ENCODE measurements around the gene ZC3H12C. TPM values are rescaled to one million over a fixed set of nuclear protein-coding genes. Genes with fewer than 3 reads are reported as not detected.

The ZC3H12C gene
- total and polyA plus RNA-seq, 10 of the 15 experiments (the other 5 are each of a cell fraction or from before 2014, with no cell fraction given), result 0.31 to 31.0 (median 3.7) TPM

- Histone ChIP-seq H3K9ac (ENCODE audit: control insufficient read depth, insufficient read depth, low read length) (no peak overlapping the region), H3K79me2 (ENCODE audit: control insufficient read depth, insufficient read depth, low read length) (no peaks in the 10 kb centered on the region), H3K4me3 (no peak overlapping the region), H3K4me2 (ENCODE audit: control insufficient read depth, insufficient read depth) (no peak overlapping the region), H3K36me3 (ENCODE audit: control insufficient read depth in 2 of 2, insufficient read depth in 2 of 2, low read length in 1 of 2) (no peaks in the 10 kb centered on the region), H3K27me3 (replicated peaks in 1 of 2; ENCODE audit: control insufficient read depth in 2 of 2, insufficient read depth in 2 of 2, low read length in 1 of 2) (no peaks in the 10 kb centered on the region), H4K20me1 (ENCODE audit: control insufficient read depth, insufficient read depth) (no peaks in the 10 kb centered on the region), H3K9me3 (replicated peaks; ENCODE audit: control insufficient read depth, insufficient read depth, low read length) (no peaks in the 10 kb centered on the region; the same call in 2 of the 3 replicates), H2AFZ (ENCODE audit: control insufficient read depth, low read depth, low read length) (no peak overlapping the region), H3K27ac (ENCODE audit: control insufficient read depth, insufficient read depth) (no peak overlapping the region), H3K4me1 (ENCODE audit: control insufficient read depth, insufficient read depth, low read length) (no peaks in the 10 kb centered on the region)
- no peak for ATAC-seq
- no peak for FAIRE-seq
- no peak for DNase-seq (ENCODE audit: low read depth, low spot score)
- TF ChIP-seq ATF3 (IDR thresholded peaks at IDR 0.05; ENCODE audit: borderline replicate concordance, extremely low read depth, low read depth, low read length) (no peak), SMAD1 (IDR thresholded peaks at IDR 0.05; ENCODE audit: low read depth, partially characterized antibody) (no peak), ZZZ3 (IDR thresholded peaks at IDR 0.05; ENCODE audit: control insufficient read depth, insufficient read length, low read depth) (no peak), EED (IDR thresholded peaks at IDR 0.05; ENCODE audit: low read depth) (no peak), MYB (IDR thresholded peaks at IDR 0.05; ENCODE audit: borderline replicate concordance, low read depth, low read length) (no peak), ZNF274 (IDR thresholded peaks at IDR 0.05; ENCODE audit: insufficient read depth, insufficient read length) (no peak), CHD4 (IDR thresholded peaks at IDR 0.05) (no peak), MAX (IDR thresholded peaks at IDR 0.05; ENCODE audit: low read depth, low read length) (no peak), PML (IDR thresholded peaks at IDR 0.05; ENCODE audit: low read length) (no peak), CBFB (IDR thresholded peaks at IDR 0.05; ENCODE audit: low read depth) (no peak), SMC3 (IDR thresholded peaks at IDR 0.05; ENCODE audit: borderline replicate concordance, low read length) (no peak)
- TF ChIP-seq, protein P1, sequence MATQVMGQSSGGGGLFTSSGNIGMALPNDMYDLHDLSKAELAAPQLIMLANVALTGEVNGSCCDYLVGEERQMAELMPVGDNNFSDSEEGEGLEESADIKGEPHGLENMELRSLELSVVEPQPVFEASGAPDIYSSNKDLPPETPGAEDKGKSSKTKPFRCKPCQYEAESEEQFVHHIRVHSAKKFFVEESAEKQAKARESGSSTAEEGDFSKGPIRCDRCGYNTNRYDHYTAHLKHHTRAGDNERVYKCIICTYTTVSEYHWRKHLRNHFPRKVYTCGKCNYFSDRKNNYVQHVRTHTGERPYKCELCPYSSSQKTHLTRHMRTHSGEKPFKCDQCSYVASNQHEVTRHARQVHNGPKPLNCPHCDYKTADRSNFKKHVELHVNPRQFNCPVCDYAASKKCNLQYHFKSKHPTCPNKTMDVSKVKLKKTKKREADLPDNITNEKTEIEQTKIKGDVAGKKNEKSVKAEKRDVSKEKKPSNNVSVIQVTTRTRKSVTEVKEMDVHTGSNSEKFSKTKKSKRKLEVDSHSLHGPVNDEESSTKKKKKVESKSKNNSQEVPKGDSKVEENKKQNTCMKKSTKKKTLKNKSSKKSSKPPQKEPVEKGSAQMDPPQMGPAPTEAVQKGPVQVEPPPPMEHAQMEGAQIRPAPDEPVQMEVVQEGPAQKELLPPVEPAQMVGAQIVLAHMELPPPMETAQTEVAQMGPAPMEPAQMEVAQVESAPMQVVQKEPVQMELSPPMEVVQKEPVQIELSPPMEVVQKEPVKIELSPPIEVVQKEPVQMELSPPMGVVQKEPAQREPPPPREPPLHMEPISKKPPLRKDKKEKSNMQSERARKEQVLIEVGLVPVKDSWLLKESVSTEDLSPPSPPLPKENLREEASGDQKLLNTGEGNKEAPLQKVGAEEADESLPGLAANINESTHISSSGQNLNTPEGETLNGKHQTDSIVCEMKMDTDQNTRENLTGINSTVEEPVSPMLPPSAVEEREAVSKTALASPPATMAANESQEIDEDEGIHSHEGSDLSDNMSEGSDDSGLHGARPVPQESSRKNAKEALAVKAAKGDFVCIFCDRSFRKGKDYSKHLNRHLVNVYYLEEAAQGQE (IDR thresholded peaks at IDR 0.05; ENCODE audit: low read depth, low read length), result no peak
- TF ChIP-seq, protein P2, sequence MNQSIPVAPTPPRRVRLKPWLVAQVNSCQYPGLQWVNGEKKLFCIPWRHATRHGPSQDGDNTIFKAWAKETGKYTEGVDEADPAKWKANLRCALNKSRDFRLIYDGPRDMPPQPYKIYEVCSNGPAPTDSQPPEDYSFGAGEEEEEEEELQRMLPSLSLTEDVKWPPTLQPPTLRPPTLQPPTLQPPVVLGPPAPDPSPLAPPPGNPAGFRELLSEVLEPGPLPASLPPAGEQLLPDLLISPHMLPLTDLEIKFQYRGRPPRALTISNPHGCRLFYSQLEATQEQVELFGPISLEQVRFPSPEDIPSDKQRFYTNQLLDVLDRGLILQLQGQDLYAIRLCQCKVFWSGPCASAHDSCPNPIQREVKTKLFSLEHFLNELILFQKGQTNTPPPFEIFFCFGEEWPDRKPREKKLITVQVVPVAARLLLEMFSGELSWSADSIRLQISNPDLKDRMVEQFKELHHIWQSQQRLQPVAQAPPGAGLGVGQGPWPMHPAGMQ (IDR thresholded peaks at IDR 0.05; ENCODE audit: borderline replicate concordance), result no peak
- RAD21 ChIA-PET (ENCODE audit: unreplicated experiment), result interaction anchor here (0.7 to 1.4 kb wide), 2 partner anchors 17 to 31 kb away, joined by 3 read pairs; no protein-coding TSS in a partner anchor
- intact Hi-C loops (cut with micrococcal nuclease; ENCODE audit: unreplicated experiment) (no loop called here), in situ Hi-C loops (cut with MboI) (no loop called here)
- BruUV-seq (replicated peaks), result no TSS peak
- SMC1A ChIA-PET (ENCODE audit: uncharacterized antibody, unreplicated experiment), result interaction anchor here (1.1 to 2.6 kb wide), 6 partner anchors 12 to 74 kb away, joined by 3 to 13 read pairs (median 4); no protein-coding TSS in a partner anchor
- POLR2A ChIA-PET, result interaction anchor here (1.2 to 2.4 kb wide), 2 partner anchors 15 to 30 kb away, joined by 5 to 8 read pairs; no protein-coding TSS in a partner anchor
- WGBS (ENCODE audit: insufficient coverage, insufficient replicate concordance, low lambda C conversion rate, missing lambda C conversion rate), result 53% methylated on average over 2 of the region's 2 CpGs
- CTCF ChIA-PET, result interaction anchor here (0.7 to 1.0 kb wide), 3 partner anchors 16 to 62 kb away, joined by 3 read pairs; no protein-coding TSS in a partner anchor
Measured at GRCh38 chr11:110046775-110047380, 46.3 kb upstream of the ZC3H12C start.
